H9 (cell line): ENCODE data around the gene HIP1R. TPM values are rescaled to one million over a fixed set of nuclear protein-coding genes. Genes with fewer than 3 reads are reported as not detected.

ENCODE experiments used
- DNase-seq: peaks from one replicate; pipeline ENCODE4 v3.0.0-alpha.2; 2017
- H2AFZ ChIP-seq: one replicate; pipeline ENCODE4 v1.6.1; 2013; ENCODE audit warnings: mild to moderate bottlenecking, low read length, control low read depth, moderate library complexity
- H2AK5ac ChIP-seq: 2 replicates; pipeline ENCODE4 v1.6.1; 2013; ENCODE audit warnings: low read length, control low read depth, mixed read lengths; ENCODE audit not compliant: insufficient read length
- H2BK120ac ChIP-seq: one replicate; pipeline ENCODE4 v1.6.1; 2013; ENCODE audit warnings: low read depth, mild to moderate bottlenecking, low read length, control low read depth, inconsistent platforms; ENCODE audit not compliant: poor library complexity, severe bottlenecking
- H2BK12ac ChIP-seq: 2 replicates; pipeline ENCODE4 v1.6.1; 2013; ENCODE audit warnings: low read length, control low read depth, mixed read lengths, low read depth; ENCODE audit not compliant: insufficient read length
- H2BK15ac ChIP-seq: 2 replicates; pipeline ENCODE4 v1.6.1; 2013; ENCODE audit warnings: low read depth, low read length, control low read depth
- H2BK20ac ChIP-seq: one replicate; pipeline ENCODE4 v1.6.1; 2013; ENCODE audit warnings: low read depth, mild to moderate bottlenecking, low read length, control low read depth, inconsistent platforms; ENCODE audit not compliant: poor library complexity, severe bottlenecking
- H2BK5ac ChIP-seq: 2 replicates; pipeline ENCODE4 v1.6.1; 2013; ENCODE audit warnings: low read length, control low read depth, mixed read lengths; ENCODE audit not compliant: insufficient read length
- H3K14ac ChIP-seq: 2 replicates; pipeline ENCODE4 v1.6.1; 2013; ENCODE audit warnings: low read length, control low read depth; ENCODE audit not compliant: insufficient read depth
- H3K18ac ChIP-seq: 2 replicates; pipeline ENCODE4 v1.6.1; 2013; ENCODE audit warnings: low read depth, mild to moderate bottlenecking, mixed read lengths, low read length, control low read depth; ENCODE audit not compliant: insufficient read length
- H3K23ac ChIP-seq: 2 replicates; pipeline ENCODE4 v1.6.1; 2013; ENCODE audit warnings: low read length, control low read depth, mixed read lengths, low read depth; ENCODE audit not compliant: insufficient read length
- H3K23me2 ChIP-seq: 2 replicates; pipeline ENCODE4 v1.6.1; 2013; ENCODE audit warnings: low read depth, mild to moderate bottlenecking, mixed read lengths, low read length, control low read depth; ENCODE audit not compliant: insufficient read length, poor library complexity, severe bottlenecking
- H3K27ac ChIP-seq: 2 replicates; pipeline ENCODE4 v1.5.1; 2013; ENCODE audit warnings: low read length, control low read depth, mixed read lengths, low read depth; ENCODE audit not compliant: insufficient read length
- H3K27me3 ChIP-seq: 2 replicates; pipeline ENCODE4 v1.6.1; 2013; ENCODE audit warnings: low read length, control low read depth, inconsistent platforms; ENCODE audit not compliant: insufficient read depth
- H3K4ac ChIP-seq: 2 replicates; pipeline ENCODE4 v1.6.1; 2013; ENCODE audit warnings: low read depth, mild to moderate bottlenecking, control low read depth, inconsistent platforms, low read length, moderate library complexity
- H3K4me1 ChIP-seq: 2 replicates; pipeline ENCODE4 v1.6.1; 2013; ENCODE audit warnings: low read length, control low read depth, inconsistent platforms; ENCODE audit not compliant: insufficient read depth
- H3K4me2 ChIP-seq: 2 replicates; pipeline ENCODE4 v1.6.1; 2013; ENCODE audit warnings: low read length, control low read depth, mixed read lengths; ENCODE audit not compliant: insufficient read length, insufficient read depth
- H3K56ac ChIP-seq: 2 replicates; pipeline ENCODE4 v1.6.1; 2013; ENCODE audit warnings: low read depth, mild to moderate bottlenecking, mixed read lengths, low read length, control low read depth; ENCODE audit not compliant: insufficient read length
- H3K79me1 ChIP-seq: 2 replicates; pipeline ENCODE4 v1.6.1; 2013; ENCODE audit warnings: low read depth, mild to moderate bottlenecking, moderate library complexity, low read length, control low read depth, inconsistent platforms; ENCODE audit not compliant: insufficient read depth, poor library complexity, severe bottlenecking
- H3K79me2 ChIP-seq: 2 replicates; pipeline ENCODE4 v1.6.1; 2013; ENCODE audit warnings: low read length, control low read depth, inconsistent platforms; ENCODE audit not compliant: insufficient read depth
- H3K9ac ChIP-seq: 2 replicates; pipeline ENCODE4 v1.6.1; 2013; ENCODE audit warnings: low read length, control low read depth, mixed read lengths; ENCODE audit not compliant: insufficient read length; ENCODE audit errors: extremely low read depth
- H3K9me3 ChIP-seq: one replicate; pipeline ENCODE4 v1.6.1; 2013; ENCODE audit warnings: low read depth, low read length, inconsistent platforms; ENCODE audit not compliant: control insufficient read depth
- H3T11ph ChIP-seq: one replicate; pipeline ENCODE4 v1.6.1; 2013; ENCODE audit warnings: mild to moderate bottlenecking, low read length, control low read depth, inconsistent platforms
- H4K20me1 ChIP-seq: one replicate; pipeline ENCODE4 v1.6.1; 2013; ENCODE audit not compliant: control insufficient read depth, insufficient read length, insufficient read depth
- H4K5ac ChIP-seq: 2 replicates; pipeline ENCODE4 v1.6.1; 2013; ENCODE audit warnings: low read depth, mild to moderate bottlenecking, mixed read lengths, low read length, control low read depth; ENCODE audit not compliant: insufficient read length
- H4K8ac ChIP-seq: replicated peaks from 2 replicates; pipeline ENCODE4 v1.6.1; 2013; ENCODE audit warnings: low read length, control low read depth, mixed read lengths, low read depth; ENCODE audit not compliant: insufficient read length
- H4K91ac ChIP-seq: 2 replicates; pipeline ENCODE4 v1.6.1; 2013; ENCODE audit warnings: low read depth, mild to moderate bottlenecking, moderate library complexity, mixed read lengths, low read length, control low read depth; ENCODE audit not compliant: insufficient read length
- H3K27ac Mint-ChIP-seq, 3 experiments: 2 replicates in 2 of 3; 3 replicates in 1 of 3; pipeline ENCODE4 v1.8.0; 2020 to 2021; ENCODE audit warnings: mixed read lengths in 3 of 3, mild to moderate bottlenecking in 1 of 3, moderate library complexity in 1 of 3
- H3K27me3 Mint-ChIP-seq: 2 replicates; pipeline ENCODE4 v1.8.0; 2021; ENCODE audit warnings: low read depth, mild to moderate bottlenecking, moderate library complexity, mixed read lengths
- H3K36me3 Mint-ChIP-seq, 3 experiments: 2 replicates in 2 of 3; 3 replicates in 1 of 3; pipeline ENCODE4 v1.8.0; 2020 to 2021; ENCODE audit warnings: low read depth in 3 of 3, mixed read lengths in 3 of 3; ENCODE audit not compliant: insufficient read depth in 1 of 3
- H3K4me1 Mint-ChIP-seq, 2 experiments: 2 replicates each; pipeline ENCODE4 v1.8.0; 2020; ENCODE audit warnings: mixed read lengths in 2 of 2
- H3K4me3 Mint-ChIP-seq, 2 experiments: 2 replicates in 1 of 2; 3 replicates in 1 of 2; pipeline ENCODE4 v1.8.0; 2020 to 2021; ENCODE audit warnings: mild to moderate bottlenecking in 2 of 2, mixed read lengths in 2 of 2, moderate library complexity in 1 of 2
- H3K9me3 Mint-ChIP-seq, 2 experiments: 2 replicates in 1 of 2; 3 replicates in 1 of 2; pipeline ENCODE4 v1.8.0; 2020; ENCODE audit warnings: mild to moderate bottlenecking in 2 of 2, mixed read lengths in 2 of 2, moderate library complexity in 1 of 2
- WGBS: extraction: QIAGEN DNeasy Blood & Tissue Kit; methylation state at CpG from one replicate; pipeline ENCODE4 v1.1.7; 2013; ENCODE audit warnings: missing lambda C conversion rate, low lambda C conversion rate, mixed read lengths; ENCODE audit not compliant: insufficient read length; ENCODE audit errors: extremely low coverage; 5-methylcytosine and 5-hydroxymethylcytosine counted together
- total RNA-seq: library from RNA; stranded (reverse); gene quantifications from 2 replicates; pipeline ENCODE4 v1.2.1, GENCODE V29; 2021
- TF ChIP-seq, protein P1 (sequence below): fragments of 200-600 bp; sonication (generic); conservative IDR thresholded peaks from 3 replicates; pipeline ENCODE4 v1.8.0; 2021; ENCODE audit warnings: antibody characterized with exemption, mild to moderate bottlenecking

The HIP1R gene
- total RNA-seq, 1 experiment from 2014 or later: 17.4 TPM

DNA sequence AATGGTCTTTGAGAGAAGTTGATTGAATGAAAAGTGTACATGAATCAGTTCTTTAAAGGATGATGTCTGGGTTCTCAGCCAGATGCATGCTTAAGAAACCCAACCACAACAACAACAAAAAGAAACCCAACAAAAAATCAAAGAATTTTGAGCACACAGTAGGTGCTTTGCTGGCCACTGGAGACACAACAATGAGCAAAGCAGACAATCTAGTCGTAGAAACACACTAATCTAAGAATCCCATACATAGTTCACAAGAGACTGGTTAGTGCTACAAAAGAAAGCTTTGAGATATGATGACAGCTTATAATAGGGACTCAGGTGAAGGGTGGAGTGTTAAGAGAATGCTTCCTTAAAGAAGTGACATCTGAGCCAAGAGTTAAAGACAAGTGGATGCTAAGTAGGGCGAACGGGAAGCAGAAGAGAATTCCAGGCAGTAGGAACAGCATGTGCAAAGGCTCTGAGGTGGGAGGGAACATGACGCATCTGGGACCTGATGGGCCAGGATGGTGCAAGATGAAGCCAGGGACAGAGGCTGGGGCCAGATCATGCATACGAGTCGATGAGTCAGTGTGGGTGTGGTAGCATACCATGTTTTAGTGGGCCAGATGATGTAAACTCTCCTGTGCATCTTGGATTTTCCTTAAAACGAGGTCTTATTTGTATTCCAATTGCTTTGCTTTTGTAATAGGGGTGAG is 4.6 kb upstream of the HIP1R start:
- H3K23ac ChIP-seq: no peak overlapping the region

More for the DNA sequence above, 4.6 kb upstream of the HIP1R start:
- Histone ChIP-seq H4K20me1 (peaks cover 3% of the 10 kb centered on the region), H3K14ac (no peak overlapping the region), H3K79me2 (no peaks in the 10 kb centered on the region), H3K4me2 (no peak overlapping the region), H2BK15ac (no peak overlapping the region), H3K9ac (no peak overlapping the region), H2AFZ (no peak overlapping the region), H3K23me2 (no peaks in the 10 kb centered on the region), H2BK5ac (no peak overlapping the region), H3K4ac (no peak overlapping the region), H3K9me3 (no peaks in the 10 kb centered on the region), H3K18ac (no peak overlapping the region), H4K8ac (no peak overlapping the region), H3K27me3 (0 out of 2 replicates have a peak, but pooled peaks cover 2% of the 10 kb centered on the region), H2BK20ac (no peak overlapping the region), H3K56ac (peak overlapping the region; percentile 17), H4K5ac (no peak overlapping the region), H3K79me1 (no peaks in the 10 kb centered on the region), H4K91ac (no peak overlapping the region), H2BK12ac (no peak overlapping the region), H3K27ac (no peak overlapping the region), H2AK5ac (no peak overlapping the region), H3K4me1 (no peaks in the 10 kb centered on the region), H3T11ph (no peak overlapping the region), H2BK120ac (no peak overlapping the region)
- TF ChIP-seq, protein P1, sequence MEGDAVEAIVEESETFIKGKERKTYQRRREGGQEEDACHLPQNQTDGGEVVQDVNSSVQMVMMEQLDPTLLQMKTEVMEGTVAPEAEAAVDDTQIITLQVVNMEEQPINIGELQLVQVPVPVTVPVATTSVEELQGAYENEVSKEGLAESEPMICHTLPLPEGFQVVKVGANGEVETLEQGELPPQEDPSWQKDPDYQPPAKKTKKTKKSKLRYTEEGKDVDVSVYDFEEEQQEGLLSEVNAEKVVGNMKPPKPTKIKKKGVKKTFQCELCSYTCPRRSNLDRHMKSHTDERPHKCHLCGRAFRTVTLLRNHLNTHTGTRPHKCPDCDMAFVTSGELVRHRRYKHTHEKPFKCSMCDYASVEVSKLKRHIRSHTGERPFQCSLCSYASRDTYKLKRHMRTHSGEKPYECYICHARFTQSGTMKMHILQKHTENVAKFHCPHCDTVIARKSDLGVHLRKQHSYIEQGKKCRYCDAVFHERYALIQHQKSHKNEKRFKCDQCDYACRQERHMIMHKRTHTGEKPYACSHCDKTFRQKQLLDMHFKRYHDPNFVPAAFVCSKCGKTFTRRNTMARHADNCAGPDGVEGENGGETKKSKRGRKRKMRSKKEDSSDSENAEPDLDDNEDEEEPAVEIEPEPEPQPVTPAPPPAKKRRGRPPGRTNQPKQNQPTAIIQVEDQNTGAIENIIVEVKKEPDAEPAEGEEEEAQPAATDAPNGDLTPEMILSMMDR: no peak
- no peaks in the 10 kb centered on the region for H3K9me3 Mint-ChIP-seq
- peaks cover 11 to 23% of the 10 kb centered on the region in 2 experiments for H3K4me1 Mint-ChIP-seq
- H3K36me3 Mint-ChIP-seq: no peaks in the 10 kb centered on the region
- no peak for DNase-seq
- H3K27ac Mint-ChIP-seq: no peak overlapping the region
- no peak overlapping the region for H3K4me3 Mint-ChIP-seq
- H3K27me3 Mint-ChIP-seq: peaks cover 78% of the 10 kb centered on the region
- WGBS: no CpG with 5 or more reads among the region's 7 CpGs
